OCI-LY3 (cell line): ENCODE results near the gene NOTCH3.

Experiments used
- EZH2phosphoT487 ChIP-seq: fragments of 200-600 bp; shearing (Covaris generic); IDR thresholded peaks from 2 replicates; pipeline ENCODE4 v1.6.1; 2018; ENCODE audit warnings: antibody characterized with exemption, mixed run types, low read depth
- TF ChIP-seq, protein P1 (sequence below): fragments of 200-600, 300-600 bp; sonication (generic); IDR thresholded peaks from 2 replicates; pipeline ENCODE4 v1.5.1; 2014; ENCODE audit warnings: antibody characterized with exemption, low read length, low read depth

DNA sequence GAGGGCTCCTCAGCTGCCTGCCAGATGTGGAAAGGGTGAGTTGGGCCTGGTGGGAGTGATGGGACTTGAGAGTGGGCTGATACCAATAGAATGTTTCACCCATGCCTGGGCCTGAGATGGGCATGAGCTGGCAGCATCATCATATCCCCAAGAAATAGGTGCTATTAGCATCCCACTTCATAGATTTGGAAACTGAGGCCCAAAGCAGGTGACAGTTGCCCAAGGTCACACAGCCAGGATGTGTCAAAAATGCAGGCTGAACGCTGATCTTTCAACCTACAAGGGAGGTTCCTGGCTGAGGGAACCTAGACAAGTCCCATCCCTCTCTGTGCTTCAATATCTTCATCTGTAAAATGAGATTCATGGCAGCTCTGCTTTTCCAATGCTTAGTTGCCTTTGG lies 89.0 kb downstream of the NOTCH3 start:
- TF ChIP-seq, protein P1, sequence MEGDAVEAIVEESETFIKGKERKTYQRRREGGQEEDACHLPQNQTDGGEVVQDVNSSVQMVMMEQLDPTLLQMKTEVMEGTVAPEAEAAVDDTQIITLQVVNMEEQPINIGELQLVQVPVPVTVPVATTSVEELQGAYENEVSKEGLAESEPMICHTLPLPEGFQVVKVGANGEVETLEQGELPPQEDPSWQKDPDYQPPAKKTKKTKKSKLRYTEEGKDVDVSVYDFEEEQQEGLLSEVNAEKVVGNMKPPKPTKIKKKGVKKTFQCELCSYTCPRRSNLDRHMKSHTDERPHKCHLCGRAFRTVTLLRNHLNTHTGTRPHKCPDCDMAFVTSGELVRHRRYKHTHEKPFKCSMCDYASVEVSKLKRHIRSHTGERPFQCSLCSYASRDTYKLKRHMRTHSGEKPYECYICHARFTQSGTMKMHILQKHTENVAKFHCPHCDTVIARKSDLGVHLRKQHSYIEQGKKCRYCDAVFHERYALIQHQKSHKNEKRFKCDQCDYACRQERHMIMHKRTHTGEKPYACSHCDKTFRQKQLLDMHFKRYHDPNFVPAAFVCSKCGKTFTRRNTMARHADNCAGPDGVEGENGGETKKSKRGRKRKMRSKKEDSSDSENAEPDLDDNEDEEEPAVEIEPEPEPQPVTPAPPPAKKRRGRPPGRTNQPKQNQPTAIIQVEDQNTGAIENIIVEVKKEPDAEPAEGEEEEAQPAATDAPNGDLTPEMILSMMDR = no peak
- TF ChIP-seq EZH2phosphoT487 = no peak
